ENCODE data around the gene WWP2. TPM values are rescaled to one million over a fixed set of nuclear protein-coding genes. Genes with fewer than 3 reads are reported as not detected.

The WWP2 gene
- total and polyA plus RNA-seq, 4 donors, result 26.1 to 86.6 (median 43.4) TPM

DNA sequence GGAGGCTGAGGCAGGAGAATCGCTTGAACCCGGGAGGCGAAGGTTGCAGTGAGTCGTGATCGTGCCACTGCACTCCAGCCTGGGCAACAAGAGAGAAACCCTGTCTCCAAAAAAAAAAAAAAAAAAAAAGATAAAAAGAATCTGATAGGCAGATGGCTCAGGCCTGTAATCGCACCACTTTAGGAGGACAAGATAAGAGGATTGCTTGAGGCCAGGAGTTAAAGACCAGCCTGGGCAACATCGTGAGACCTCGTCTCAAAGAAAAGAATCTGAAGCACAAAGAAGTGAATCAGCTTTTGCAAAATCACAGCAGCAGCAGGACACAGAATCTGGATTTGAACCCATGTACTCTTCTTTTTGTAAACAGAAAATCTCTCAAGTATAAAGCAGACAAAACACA lies 15.0 kb upstream of the WWP2 start:
- DNase-seq (no peak), ATAC-seq (ENCODE audit: insufficient read depth, low FRiP score) (no peak)
- Histone ChIP-seq H3K36me3 (ENCODE audit: control insufficient read depth in 4 of 4, insufficient read depth in 4 of 4, low read length in 4 of 4) (peaks cover 30 to 54% (median 46%) of the 10 kb centered on the region in 4 donors), H3K9me3 (ENCODE audit: control insufficient read depth in 4 of 4, insufficient read depth in 3 of 4, low read length in 3 of 4) (no peaks in the 10 kb centered on the region), H3K4me3 (no peak overlapping the region), H3K9ac (ENCODE audit: insufficient read depth in 1 of 2, low read length in 2 of 2) (no peak overlapping the region), H3K27me3 (ENCODE audit: control insufficient read depth in 3 of 3, insufficient read depth in 3 of 3, low read length in 2 of 3) (no peaks in the 10 kb centered on the region), H3K4me1 (ENCODE audit: control insufficient read depth in 5 of 5, insufficient read depth in 5 of 5, low read length in 5 of 5) (no peaks in the 10 kb centered on the region), H3K27ac (ENCODE audit: low read depth in 1 of 2, low read length in 1 of 2) (no peak overlapping the region)
- TF ChIP-seq, protein P1, sequence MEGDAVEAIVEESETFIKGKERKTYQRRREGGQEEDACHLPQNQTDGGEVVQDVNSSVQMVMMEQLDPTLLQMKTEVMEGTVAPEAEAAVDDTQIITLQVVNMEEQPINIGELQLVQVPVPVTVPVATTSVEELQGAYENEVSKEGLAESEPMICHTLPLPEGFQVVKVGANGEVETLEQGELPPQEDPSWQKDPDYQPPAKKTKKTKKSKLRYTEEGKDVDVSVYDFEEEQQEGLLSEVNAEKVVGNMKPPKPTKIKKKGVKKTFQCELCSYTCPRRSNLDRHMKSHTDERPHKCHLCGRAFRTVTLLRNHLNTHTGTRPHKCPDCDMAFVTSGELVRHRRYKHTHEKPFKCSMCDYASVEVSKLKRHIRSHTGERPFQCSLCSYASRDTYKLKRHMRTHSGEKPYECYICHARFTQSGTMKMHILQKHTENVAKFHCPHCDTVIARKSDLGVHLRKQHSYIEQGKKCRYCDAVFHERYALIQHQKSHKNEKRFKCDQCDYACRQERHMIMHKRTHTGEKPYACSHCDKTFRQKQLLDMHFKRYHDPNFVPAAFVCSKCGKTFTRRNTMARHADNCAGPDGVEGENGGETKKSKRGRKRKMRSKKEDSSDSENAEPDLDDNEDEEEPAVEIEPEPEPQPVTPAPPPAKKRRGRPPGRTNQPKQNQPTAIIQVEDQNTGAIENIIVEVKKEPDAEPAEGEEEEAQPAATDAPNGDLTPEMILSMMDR (IDR thresholded peaks at IDR 0.05; ENCODE audit: control extremely low read depth, extremely low read depth), result no peak
- 95 to 96% methylated on average over 8 of the region's 8 CpGs for WGBS, 2 donors

DNA sequence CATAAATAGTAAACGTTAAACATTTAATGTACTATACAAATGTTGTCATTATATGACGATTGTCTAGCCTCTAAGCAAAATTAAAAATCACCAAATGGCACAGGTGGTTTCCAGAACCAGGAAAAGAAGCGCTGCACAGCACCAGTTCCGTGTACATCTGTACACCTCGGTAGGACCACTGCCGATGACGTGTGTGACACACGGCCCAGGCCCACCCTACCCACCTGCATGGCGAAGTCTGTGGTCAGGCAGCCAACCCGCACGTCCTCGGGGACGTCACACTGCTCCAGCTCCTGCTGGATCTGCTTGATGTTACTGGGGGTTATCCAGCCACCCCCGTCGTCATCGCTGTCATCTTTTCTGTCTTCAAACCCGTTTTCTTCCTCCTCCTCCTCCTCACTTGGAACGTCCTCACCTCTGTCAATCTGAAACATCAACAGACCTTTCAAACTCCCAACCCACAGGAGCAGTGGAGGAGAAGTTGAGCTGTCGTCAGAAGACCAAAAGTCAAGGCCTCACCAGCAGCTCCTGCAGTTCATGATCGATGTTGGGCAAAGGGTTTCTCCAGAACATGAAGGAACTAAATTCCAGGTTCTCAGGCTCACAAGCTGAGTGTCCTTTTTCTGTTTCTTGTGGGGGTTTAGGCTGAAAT lies 13.3 kb upstream of the WWP2 start:
- H3K4me1 ChIP-seq (ENCODE audit: control insufficient read depth in 5 of 5, insufficient read depth in 5 of 5, low read length in 5 of 5), result peaks cover 0 to 6% (median 4%) of the 10 kb centered on the region in 5 donors
- TF ChIP-seq, protein P1 (IDR thresholded peaks at IDR 0.05; ENCODE audit: control extremely low read depth, extremely low read depth), result no peak
- H3K9me3 ChIP-seq (ENCODE audit: control insufficient read depth in 4 of 4, insufficient read depth in 3 of 4, low read length in 3 of 4), result no peaks in the 10 kb centered on the region
- DNase-seq (no peak), ATAC-seq (ENCODE audit: insufficient read depth, low FRiP score) (no peak)
- H3K27ac ChIP-seq (ENCODE audit: low read depth in 1 of 2, low read length in 1 of 2), result no peak overlapping the region
- H3K4me3 ChIP-seq, result no peak overlapping the region
- H3K36me3 ChIP-seq (ENCODE audit: control insufficient read depth in 4 of 4, insufficient read depth in 4 of 4, low read length in 4 of 4), result peaks cover 20 to 47% (median 38%) of the 10 kb centered on the region in 4 donors
- WGBS, 2 donors, result 89 to 90% methylated on average over 20 of the region's 20 CpGs
- no peak overlapping the region for H3K9ac ChIP-seq (ENCODE audit: insufficient read depth in 1 of 2, low read length in 2 of 2)
- H3K27me3 ChIP-seq (ENCODE audit: control insufficient read depth in 3 of 3, insufficient read depth in 3 of 3, low read length in 2 of 3), result no peaks in the 10 kb centered on the region

DNA sequence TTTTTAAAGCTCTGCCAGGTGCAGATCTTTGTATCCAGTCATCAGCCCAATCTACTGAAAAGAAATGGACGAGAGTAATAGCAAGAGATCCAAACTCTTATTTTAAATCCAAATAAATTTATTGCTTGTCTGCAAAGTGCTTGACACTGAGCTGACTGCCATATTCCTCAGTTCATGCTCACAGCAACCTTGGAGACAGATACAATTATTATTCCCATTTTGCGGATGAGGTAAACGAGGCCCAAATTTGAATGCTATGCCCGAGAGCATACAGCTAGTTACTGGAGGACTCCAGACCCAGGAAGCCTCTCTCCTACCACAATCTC lies 8.0 kb upstream of the WWP2 start:
- TF ChIP-seq, protein P1 (IDR thresholded peaks at IDR 0.05; ENCODE audit: control extremely low read depth, extremely low read depth), result no peak
- WGBS, 2 donors, result 16 to 19% methylated on average over 4 of the region's 4 CpGs
- Histone ChIP-seq H3K9ac (ENCODE audit: insufficient read depth in 1 of 2, low read length in 2 of 2) (peak overlapping the region; percentile 63 to 83), H3K36me3 (ENCODE audit: control insufficient read depth in 4 of 4, insufficient read depth in 4 of 4, low read length in 4 of 4) (peaks cover 3 to 15% (median 5%) of the 10 kb centered on the region in 4 donors), H3K4me1 (ENCODE audit: control insufficient read depth in 5 of 5, insufficient read depth in 5 of 5, low read length in 5 of 5) (peaks cover 0 to 11% (median 4%) of the 10 kb centered on the region in 5 donors), H3K27ac (ENCODE audit: low read depth in 1 of 2, low read length in 1 of 2) (peak overlapping the region in 1 of 2 donors; percentile 83), H3K9me3 (ENCODE audit: control insufficient read depth in 4 of 4, insufficient read depth in 3 of 4, low read length in 3 of 4) (peaks cover 0 to 4% (median 0%) of the 10 kb centered on the region in 4 donors), H3K4me3 (peak overlapping the region; percentile 92), H3K27me3 (ENCODE audit: control insufficient read depth in 3 of 3, insufficient read depth in 3 of 3, low read length in 2 of 3) (no peaks in the 10 kb centered on the region)
- ATAC-seq (ENCODE audit: insufficient read depth, low FRiP score) (no peak), DNase-seq (no peak)
